ENCODE results near the gene CXXC5.

GRCh38 chr5:139676406-139676805 is 28.3 kb downstream of the CXXC5 start:
- TF ChIP-seq POLR2A (IDR thresholded peaks at IDR 0.05) (no peak), CTCF (IDR thresholded peaks at IDR 0.05) (no peak)

All from right lobe of liver (tissue), 4 donors.